Activated T-helper 1 cell treated with anti-CD3 and anti-CD28 coated beads, Interleukin-12 subunit alpha, Interleukin-12 subunit beta, Interleukin-2, Interleukin-4 antibody, amounts not matched to agents 30 ng/mL and 10 ng/mL and 1 ng/mL, durations not matched to agents 14 hours and 24 hours and 36 hours (primary cell): ENCODE results near the gene IQCN. TPM values are rescaled to one million over a fixed set of nuclear protein-coding genes. Genes with fewer than 3 reads are reported as not detected.
A peak's percentile ranks its signal among the peaks of the same experiment; 100 is the strongest.

Experiments
- DNase-seq: peaks from one replicate; pipeline ENCODE4 v3.0.0; 2021; ENCODE audit warnings: low spot score
- H3K27ac Mint-ChIP-seq: one replicate; pipeline ENCODE4 v1.8.0; 2021; ENCODE audit warnings: mild to moderate bottlenecking, mixed read lengths
- H3K27me3 Mint-ChIP-seq: one replicate; pipeline ENCODE4 v1.8.0; 2022; ENCODE audit warnings: mild to moderate bottlenecking, moderate library complexity, mixed read lengths; ENCODE audit not compliant: insufficient read depth
- H3K36me3 Mint-ChIP-seq: one replicate; pipeline ENCODE4 v1.8.0; 2021; ENCODE audit warnings: low read depth, mixed read lengths
- H3K4me1 Mint-ChIP-seq: one replicate; pipeline ENCODE4 v1.8.0; 2021; ENCODE audit warnings: low read depth, mixed read lengths
- H3K4me3 Mint-ChIP-seq: one replicate; pipeline ENCODE4 v1.8.0; 2021; ENCODE audit warnings: mild to moderate bottlenecking, moderate library complexity, mixed read lengths
- H3K9me3 Mint-ChIP-seq: one replicate; pipeline ENCODE4 v1.8.0; 2021; ENCODE audit warnings: mixed read lengths
- intact Hi-C: fragments of 100-400 bp; cut with micrococcal nuclease; formaldehyde crosslinking; loops from one replicate; pipeline ENCODE4 v1.15.1; 2024
- total RNA-seq: library from RNA; stranded (reverse); gene quantifications from 2 replicates; pipeline ENCODE4 v1.2.3, GENCODE V29; 2022

Gene IQCN
- total RNA-seq, 1 donor from 2014 or later = 2.8 TPM

DNA sequence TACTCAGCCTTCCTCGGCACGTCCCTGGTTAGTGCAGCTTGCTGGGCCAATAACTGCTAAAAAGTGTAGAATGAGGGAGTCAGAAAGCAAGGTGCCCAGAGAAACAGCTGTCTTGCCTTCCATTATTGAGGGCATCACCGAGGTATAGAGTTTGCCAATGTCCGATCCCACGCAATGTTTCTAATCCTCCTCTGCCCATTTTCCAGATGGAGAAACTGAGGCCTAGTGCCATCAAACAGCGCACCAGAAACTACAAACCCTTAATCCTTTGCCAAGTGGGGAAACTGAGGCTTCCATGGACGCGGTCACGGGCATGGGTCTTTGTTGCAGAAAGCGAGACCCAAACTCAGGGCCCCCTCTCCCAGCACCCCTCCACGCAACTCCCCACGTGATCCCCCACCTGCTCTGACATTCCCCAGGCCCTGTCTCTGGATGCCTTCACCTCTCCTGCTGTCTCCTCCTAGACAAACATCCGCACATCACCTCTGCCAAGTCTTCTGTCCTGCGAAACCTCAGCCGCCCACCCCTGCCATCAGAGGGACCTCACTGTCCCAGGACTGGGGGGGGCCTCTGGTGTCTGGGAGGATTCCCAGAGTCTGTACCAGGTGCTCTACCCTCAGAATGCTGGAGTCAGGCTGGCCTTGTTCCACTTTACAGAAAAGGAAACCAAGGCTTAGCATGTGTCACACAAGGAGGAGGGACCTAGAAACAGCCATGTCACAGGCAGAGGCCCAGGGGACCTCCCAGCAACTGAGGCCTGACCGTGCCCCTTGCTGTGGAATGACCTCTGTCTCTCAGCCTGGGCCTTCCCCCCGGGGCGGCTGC is 47.1 kb downstream of the IQCN start:
- intact Hi-C loops = loop anchor here (5.0 kb wide), 1 partner anchor 165 kb away; no protein-coding TSS in a partner anchor
- H3K9me3 Mint-ChIP-seq = no peaks in the 10 kb centered on the region
- H3K27me3 Mint-ChIP-seq = peaks cover 66% of the 10 kb centered on the region
- peaks cover 5% of the 10 kb centered on the region for H3K36me3 Mint-ChIP-seq
- no peak overlapping the region for H3K4me3 Mint-ChIP-seq
- peaks cover 9% of the 10 kb centered on the region for H3K4me1 Mint-ChIP-seq
- DNase-seq = no peak
- no peak overlapping the region for H3K27ac Mint-ChIP-seq

DNA sequence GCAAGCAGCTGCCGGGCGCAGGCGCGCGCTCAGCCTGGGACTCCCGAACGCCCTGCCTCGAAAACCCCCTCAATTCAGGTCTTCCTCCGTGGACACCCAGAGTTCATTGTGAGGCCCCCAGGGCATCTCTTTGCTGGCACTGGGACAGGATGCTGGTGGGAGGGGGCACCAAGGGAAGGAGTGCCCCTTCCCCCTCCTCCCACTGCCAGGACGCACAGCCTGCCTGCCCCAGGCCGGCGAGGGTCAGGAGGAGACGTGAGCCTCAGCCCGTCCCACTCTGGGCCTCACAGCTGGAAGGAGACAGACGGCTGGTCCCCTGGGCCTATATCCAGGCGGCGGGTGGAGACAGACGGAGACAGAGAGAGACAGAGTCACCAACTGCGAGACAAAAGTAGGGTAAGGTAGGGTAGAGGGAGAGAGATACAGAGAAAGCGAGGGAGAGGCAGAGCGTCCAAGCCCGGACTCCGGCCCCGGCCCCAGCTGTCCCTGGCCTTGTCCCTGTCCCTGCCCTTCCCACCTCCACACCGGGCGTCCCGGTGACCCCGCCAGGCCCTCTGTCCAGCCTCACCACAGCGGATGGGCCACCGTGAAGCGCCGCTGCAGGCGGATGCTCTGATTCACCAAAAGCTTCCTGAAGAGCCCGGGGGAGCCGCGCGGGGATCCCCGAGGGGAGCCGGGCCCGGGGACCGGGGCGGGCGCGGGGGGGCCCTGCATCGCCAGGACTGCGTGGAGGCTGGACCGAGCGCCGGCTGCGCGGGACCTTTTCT is 48.4 kb downstream of the IQCN start, which contains the start of gene PDE4C:
Gene PDE4C (minus strand): TSS at position 737 of the 767 bp plus-strand sequence. CDS start 23 bp downstream, at position 714.
- H3K9me3 Mint-ChIP-seq = no peaks in the 10 kb centered on the region
- H3K36me3 Mint-ChIP-seq = peaks cover 5% of the 10 kb centered on the region
- intact Hi-C loops = loop anchor here (2.0 to 5.0 kb wide), 2 partner anchors 25 to 166 kb away; no protein-coding TSS in a partner anchor
- H3K4me3 Mint-ChIP-seq = peak within 1 kb of the TSS; percentile 54
- H3K27ac Mint-ChIP-seq = no peak within 1 kb of the TSS
- peaks cover 9% of the 10 kb centered on the region for H3K4me1 Mint-ChIP-seq
- no peak for DNase-seq
- peaks cover 57% of the 10 kb centered on the region for H3K27me3 Mint-ChIP-seq

DNA sequence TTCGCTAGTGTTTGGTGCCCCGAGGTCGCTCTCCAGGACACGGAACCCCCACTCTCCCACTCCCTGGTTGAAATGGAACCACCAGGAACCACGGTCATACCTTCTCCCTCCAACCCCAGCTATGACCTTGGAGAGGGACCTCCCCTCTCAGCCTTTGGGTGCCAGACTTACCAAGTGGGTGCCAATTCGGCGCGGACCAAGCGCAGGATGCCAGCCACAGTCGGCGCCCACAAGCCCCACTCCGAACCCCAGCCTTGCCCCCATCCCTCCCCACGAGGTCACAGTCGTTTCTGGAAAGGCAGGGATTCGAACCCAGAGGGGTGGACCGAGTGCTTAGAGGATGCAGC is 48.9 kb downstream of the IQCN start:
- DNase-seq = no peak
- Mint-ChIP-seq H3K9me3 (no peaks in the 10 kb centered on the region), H3K27ac (no peak overlapping the region), H3K4me1 (peaks cover 9% of the 10 kb centered on the region), H3K4me3 (peak overlapping the region; percentile 54), H3K36me3 (peaks cover 5% of the 10 kb centered on the region), H3K27me3 (peaks cover 53% of the 10 kb centered on the region)
- intact Hi-C loops = loop anchor here (2.0 to 5.0 kb wide), 2 partner anchors 25 to 167 kb away; no protein-coding TSS in a partner anchor

DNA sequence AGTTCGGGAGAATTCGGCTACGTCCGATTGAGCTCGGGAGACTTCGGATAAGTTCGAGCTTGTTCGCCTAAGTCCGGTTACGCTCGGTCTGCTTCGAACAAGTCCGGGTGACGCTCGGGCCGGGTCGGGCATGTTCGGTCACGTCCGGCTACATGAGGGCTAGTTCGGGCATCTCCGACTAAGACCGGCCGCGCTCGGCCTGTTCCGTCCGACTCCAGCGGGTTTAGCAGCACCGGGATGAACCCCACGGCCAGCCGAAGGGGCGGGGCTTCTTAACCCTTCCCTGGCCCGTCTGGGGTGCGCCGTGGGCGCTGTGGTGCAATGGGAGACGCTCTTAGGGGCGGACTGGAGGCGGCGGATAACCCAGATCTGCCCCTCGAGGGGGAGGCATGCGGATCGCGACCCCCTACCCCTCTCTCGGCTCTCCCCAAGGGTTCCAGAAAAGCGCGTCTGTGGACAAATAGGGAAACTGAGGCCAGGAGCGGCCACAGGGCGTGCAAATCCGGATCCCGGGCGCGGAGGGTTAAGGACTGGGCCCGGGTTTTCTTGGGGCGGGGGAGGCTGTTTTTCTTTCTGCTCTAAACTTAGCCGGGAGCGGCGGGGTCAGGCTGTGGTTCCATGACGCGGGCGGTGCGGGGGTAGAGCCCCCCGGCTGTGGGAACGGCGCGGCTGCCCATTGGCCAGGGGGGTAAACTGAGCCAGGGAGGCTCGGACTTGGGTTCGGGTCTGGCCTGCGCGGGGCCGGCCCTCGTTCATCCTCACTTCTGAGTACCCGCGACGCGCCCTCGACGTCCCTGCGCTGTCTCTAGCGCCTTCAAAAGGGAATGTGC is 49.5 kb downstream of the IQCN start:
- Mint-ChIP-seq H3K36me3 (peaks cover 5% of the 10 kb centered on the region), H3K4me3 (peak overlapping the region; percentile 87), H3K27me3 (peaks cover 52% of the 10 kb centered on the region), H3K9me3 (no peaks in the 10 kb centered on the region), H3K4me1 (peaks cover 9% of the 10 kb centered on the region), H3K27ac (peak overlapping the region; percentile 76)
- intact Hi-C loops = loop anchor here (1.0 to 5.0 kb wide), 6 partner anchors 9 to 193 kb away; partner anchors contain the start of genes RAB3A and SSBP4
- peak; percentile 86 for DNase-seq

DNA sequence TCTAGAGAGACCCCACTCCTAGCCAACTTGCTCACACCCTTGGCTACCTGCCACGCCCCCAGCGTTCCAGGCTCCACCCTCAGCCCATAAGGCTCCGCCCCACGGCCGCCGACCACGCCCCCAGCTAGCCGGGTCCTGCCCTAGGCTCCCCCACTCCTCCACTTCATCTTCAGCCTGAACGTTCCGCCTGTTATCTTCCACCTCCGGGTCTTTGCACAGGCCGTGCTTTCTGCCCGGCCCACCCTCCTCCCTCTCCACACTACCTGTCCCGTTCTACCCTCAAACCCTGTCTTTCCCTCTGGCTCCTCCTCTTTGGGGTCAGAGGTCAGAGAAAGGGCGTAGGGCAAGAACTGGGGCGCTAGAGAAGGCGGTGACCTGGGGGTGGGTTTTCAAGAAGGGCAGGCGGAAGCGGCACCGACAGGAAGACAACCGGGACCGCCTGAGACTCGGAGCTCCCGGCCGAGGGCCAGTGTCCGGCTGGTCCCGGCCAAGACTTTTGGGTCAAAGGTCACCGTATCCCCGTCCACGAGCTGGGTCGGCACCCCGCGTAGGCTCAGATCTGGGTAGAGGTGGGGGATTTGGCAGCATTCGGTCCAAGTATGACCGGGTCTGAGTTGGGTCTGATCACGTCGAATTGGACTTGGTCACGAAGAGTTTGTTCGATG is 50.3 kb downstream of the IQCN start:
- DNase-seq = peak; percentile 12
- intact Hi-C loops = loop anchor here (1.0 to 5.0 kb wide), 5 partner anchors 9 to 193 kb away; partner anchors contain the start of genes RAB3A and SSBP4
- no peaks in the 10 kb centered on the region for H3K9me3 Mint-ChIP-seq
- peaks cover 5% of the 10 kb centered on the region for H3K36me3 Mint-ChIP-seq
- H3K4me1 Mint-ChIP-seq = peaks cover 9% of the 10 kb centered on the region
- peak overlapping the region; percentile 76 for H3K27ac Mint-ChIP-seq
- H3K4me3 Mint-ChIP-seq = peak overlapping the region; percentile 87
- peaks cover 48% of the 10 kb centered on the region for H3K27me3 Mint-ChIP-seq

DNA sequence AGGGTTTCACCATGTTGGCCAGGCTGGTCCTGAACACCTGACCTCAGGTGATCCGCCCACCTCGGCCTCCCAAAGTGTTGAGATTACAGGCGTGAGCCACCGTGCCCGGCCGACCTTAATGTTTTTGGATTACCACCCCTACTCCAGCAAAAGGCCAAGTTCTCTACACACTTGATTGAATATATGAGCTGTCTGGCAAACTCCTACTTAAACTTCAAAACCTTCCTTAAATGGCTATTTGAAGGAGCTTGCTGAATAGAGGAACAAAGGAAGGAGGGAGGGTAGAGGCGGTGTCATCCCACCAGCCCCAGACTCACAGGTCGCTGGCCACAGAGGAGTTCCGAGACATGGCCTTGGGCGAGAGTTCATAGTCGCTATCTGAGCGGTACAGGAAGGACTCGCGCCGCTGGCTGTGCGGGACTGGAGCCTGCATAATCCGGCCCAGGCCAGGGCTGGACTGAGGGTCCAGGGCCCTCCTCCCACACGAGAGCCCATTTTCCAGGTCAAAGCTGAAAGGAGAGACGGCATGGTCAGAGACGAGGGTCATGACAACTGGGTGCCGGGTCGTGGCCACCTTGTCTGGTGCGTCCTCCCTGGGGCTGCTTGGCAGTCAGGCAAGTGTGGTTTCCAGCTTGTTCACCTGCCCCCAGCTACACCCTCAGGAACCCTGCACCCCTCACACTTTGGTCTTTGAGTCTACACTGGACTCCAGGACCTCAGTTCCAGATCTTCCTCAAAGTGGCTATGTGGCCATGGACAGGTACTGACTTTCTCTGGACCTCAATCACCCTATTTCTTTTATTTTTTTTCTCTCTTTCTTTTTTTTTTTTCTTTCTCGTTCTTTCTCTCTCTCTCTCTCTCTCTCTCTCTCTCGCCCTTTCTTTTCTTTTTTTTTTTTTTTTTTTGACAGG is 52.2 kb downstream of the IQCN start:
- no peak for DNase-seq

DNA sequence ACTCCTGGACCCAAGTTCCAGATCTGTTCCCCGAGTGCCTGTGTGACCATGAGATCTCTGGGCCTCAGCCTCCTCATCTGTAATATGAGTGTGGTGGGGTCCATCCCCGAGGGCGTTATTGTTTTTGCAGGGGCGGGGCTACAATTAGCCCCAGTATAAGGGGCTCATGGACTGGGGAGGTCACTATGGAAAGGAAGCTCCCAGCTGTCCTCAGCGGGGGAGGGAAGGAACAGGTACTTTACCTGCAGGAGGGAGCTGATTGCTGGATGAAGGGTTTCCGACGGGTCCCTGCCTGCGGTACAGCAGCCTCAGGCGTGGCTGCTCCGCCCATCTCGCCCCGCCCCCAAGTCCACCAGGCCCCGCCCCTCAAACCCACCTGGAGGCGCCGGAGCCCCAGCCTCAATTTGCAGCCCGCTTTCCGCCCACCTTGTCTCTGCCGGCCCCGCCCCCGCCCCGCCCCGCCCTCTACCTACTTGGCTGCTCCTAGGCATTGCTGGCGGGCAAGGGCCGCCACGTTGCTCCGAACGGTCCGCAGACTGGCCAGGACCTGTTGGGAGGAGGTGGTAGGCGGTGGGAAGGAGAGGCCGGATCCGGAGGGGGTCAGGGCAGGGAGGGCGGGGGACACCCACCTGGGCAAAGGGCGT is 53.5 kb downstream of the IQCN start:
- H3K4me3 Mint-ChIP-seq = no peak overlapping the region

More for the DNA sequence above, 52.2 kb downstream of the IQCN start:
- Mint-ChIP-seq H3K4me3 (no peak overlapping the region), H3K9me3 (no peaks in the 10 kb centered on the region), H3K4me1 (peaks cover 9% of the 10 kb centered on the region), H3K27me3 (peaks cover 39% of the 10 kb centered on the region), H3K27ac (no peak overlapping the region), H3K36me3 (peaks cover 5% of the 10 kb centered on the region)
- intact Hi-C loops = loop anchor here (5.0 kb wide), 1 partner anchor 195 kb away; the partner anchor contains the start of gene SSBP4

DNA sequence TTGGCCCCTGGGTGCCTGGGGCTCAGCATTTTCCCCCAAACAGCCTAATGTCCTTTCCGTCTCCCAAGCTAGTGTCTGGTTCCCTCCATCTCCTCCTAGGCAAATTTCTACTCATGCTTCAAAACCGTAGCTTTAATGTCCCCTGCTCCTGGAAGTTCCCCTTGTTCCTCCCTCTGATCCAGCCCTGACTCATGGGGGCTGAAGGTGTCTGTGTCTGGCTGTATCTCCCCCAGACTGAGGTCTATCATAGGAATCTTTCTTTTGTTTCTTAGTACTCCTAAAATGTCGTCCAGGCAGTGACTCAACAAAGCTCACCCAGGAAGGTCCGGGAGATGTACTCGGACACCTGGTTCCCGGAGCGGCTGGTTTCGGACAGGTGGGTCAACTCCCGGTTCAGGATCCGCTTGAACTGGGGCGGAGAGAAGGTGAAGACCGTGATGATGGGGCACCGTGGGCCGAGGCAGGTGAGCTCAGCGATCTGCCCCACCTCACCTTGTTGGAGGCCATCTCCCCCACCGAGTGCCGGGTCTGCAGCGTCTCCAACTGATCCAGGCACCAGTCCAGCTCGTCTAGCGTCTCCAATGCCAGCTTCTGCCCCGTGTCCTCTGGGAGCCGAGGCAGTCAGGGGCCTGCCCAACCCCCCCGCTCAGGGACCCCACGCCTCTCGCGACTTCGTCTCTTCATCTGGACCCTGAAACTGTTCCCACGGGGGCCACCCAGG is 54.2 kb downstream of the IQCN start:
- H3K4me3 Mint-ChIP-seq = no peak overlapping the region
- no peak for DNase-seq
- peaks cover 5% of the 10 kb centered on the region for H3K36me3 Mint-ChIP-seq
- H3K9me3 Mint-ChIP-seq = no peaks in the 10 kb centered on the region
- peaks cover 9% of the 10 kb centered on the region for H3K4me1 Mint-ChIP-seq
- intact Hi-C loops = loop anchor here (5.0 kb wide), 1 partner anchor 197 kb away; the partner anchor contains the start of gene SSBP4
- H3K27ac Mint-ChIP-seq = no peak overlapping the region
- H3K27me3 Mint-ChIP-seq = peaks cover 23% of the 10 kb centered on the region

More for the DNA sequence above, 53.5 kb downstream of the IQCN start:
- no peak for DNase-seq
- H3K9me3 Mint-ChIP-seq = no peaks in the 10 kb centered on the region
- intact Hi-C loops = loop anchor here (5.0 kb wide), 1 partner anchor 197 kb away; the partner anchor contains the start of gene SSBP4
- peaks cover 5% of the 10 kb centered on the region for H3K36me3 Mint-ChIP-seq
- H3K27me3 Mint-ChIP-seq = peaks cover 30% of the 10 kb centered on the region
- peaks cover 9% of the 10 kb centered on the region for H3K4me1 Mint-ChIP-seq
- no peak overlapping the region for H3K27ac Mint-ChIP-seq

DNA sequence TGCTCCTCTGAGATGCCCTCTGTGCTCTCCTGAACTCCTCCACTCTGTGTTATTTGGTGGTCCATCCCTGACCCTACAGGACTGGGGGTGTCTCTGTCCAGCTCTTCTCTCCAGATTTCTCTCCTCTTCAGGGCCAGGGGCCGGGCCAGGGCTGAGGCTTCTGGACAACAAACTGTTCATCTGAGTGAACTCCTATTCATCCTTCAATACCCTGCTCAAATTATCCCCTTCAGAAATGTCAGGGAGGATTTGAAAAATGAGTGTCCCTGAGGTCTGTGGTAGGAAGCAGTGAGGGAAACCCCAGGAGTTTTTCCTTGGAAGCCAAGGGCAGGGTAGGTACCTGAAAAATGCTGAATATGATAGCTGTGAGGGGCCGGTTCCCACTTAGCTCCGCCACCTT is 55.7 kb downstream of the IQCN start:
- Mint-ChIP-seq H3K4me1 (no peaks in the 10 kb centered on the region), H3K27me3 (peaks cover 14% of the 10 kb centered on the region), H3K36me3 (no peaks in the 10 kb centered on the region), H3K9me3 (no peaks in the 10 kb centered on the region), H3K4me3 (no peak overlapping the region), H3K27ac (no peak overlapping the region)
- intact Hi-C loops = no loop called here
- DNase-seq = no peak

DNA sequence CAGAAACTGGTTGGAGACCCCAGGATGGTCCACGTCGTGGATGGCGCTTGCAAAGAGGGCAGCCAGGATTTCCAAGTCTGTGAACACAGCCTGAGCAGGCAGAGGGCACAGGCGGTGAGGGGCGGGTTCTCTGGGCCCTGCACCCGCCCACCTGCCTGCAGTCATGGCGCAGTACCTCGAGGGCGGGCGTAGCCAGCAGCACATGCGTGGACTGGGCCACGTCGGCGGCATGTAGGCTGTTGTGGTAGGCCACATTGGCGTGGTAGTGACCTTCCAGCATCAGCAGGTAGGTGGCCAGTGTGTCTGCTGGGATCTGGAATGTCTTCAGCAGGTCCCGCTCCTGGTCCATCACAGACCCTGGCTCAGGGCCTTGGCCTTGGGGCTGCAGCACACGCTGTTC is 56.1 kb downstream of the IQCN start:
- Mint-ChIP-seq H3K36me3 (no peaks in the 10 kb centered on the region), H3K27ac (no peak overlapping the region), H3K4me3 (no peak overlapping the region), H3K27me3 (peaks cover 14% of the 10 kb centered on the region), H3K9me3 (no peaks in the 10 kb centered on the region), H3K4me1 (no peaks in the 10 kb centered on the region)
- intact Hi-C loops = no loop called here
- DNase-seq = no peak
